Measurements from ENCODE around the gene PPP1R11.

Gene PPP1R11

GRCh38 chr6:30112402-30112994 is 45.5 kb downstream of the PPP1R11 start:
- Histone ChIP-seq H3K36me3 (ENCODE audit: control insufficient read depth in 1 of 2, insufficient read depth in 2 of 2, low read depth in 1 of 2, low read length in 2 of 2) (no peaks in the 10 kb centered on the region), H3K18ac (ENCODE audit: low read depth in 1 of 2, low read length in 2 of 2) (no peak overlapping the region), H3K14ac (ENCODE audit: low read length in 2 of 2) (no peak overlapping the region), H2BK15ac (ENCODE audit: low read depth, poor library complexity, severe bottlenecking) (no peak overlapping the region), H3K4ac (ENCODE audit: low read depth in 1 of 2, low read length in 2 of 2) (no peak overlapping the region), H4K91ac (ENCODE audit: low read length) (no peak overlapping the region), H3K23ac (ENCODE audit: low read length in 2 of 2) (no peak overlapping the region), H2BK5ac (ENCODE audit: low read depth, low read length, poor library complexity, severe bottlenecking) (no peak overlapping the region), H3K27ac (ENCODE audit: low read length, poor library complexity, severe bottlenecking) (no peak overlapping the region), H2BK12ac (ENCODE audit: low read length in 2 of 2) (no peak overlapping the region), H4K8ac (ENCODE audit: low read length) (no peak overlapping the region), H3K9me3 (ENCODE audit: control insufficient read depth, low read length) (no peaks in the 10 kb centered on the region), H3K4me3 (ENCODE audit: insufficient read depth in 1 of 2, low read depth in 1 of 2, low read length in 2 of 2) (no peak overlapping the region), H2AFZ (ENCODE audit: low read depth, low read length) (no peak overlapping the region), H3K4me2 (ENCODE audit: low read length, poor library complexity, severe bottlenecking) (no peak overlapping the region), H3K79me1 (replicated peaks; ENCODE audit: low read length, poor library complexity, severe bottlenecking) (no peaks in the 10 kb centered on the region), H2AK5ac (ENCODE audit: low read length, severe bottlenecking) (no peak overlapping the region), H3K4me1 (ENCODE audit: control insufficient read depth, insufficient read depth, low read depth, low read length) (peaks cover 1% of the 10 kb centered on the region), H3K9ac (ENCODE audit: low read length) (no peak overlapping the region), H3K27me3 (ENCODE audit: control insufficient read depth in 1 of 2, insufficient read depth in 1 of 2, low read length in 2 of 2) (peaks cover 45 to 58% of the 10 kb centered on the region in 2 experiments), H2BK120ac (ENCODE audit: low read depth, low read length) (no peak overlapping the region)
- WGBS = 78% methylated on average over 10 of the region's 10 CpGs
- DNase-seq = no peak

- Histone ChIP-seq H3K4me1 (ENCODE audit: control insufficient read depth, insufficient read depth, low read depth, low read length) (no peaks in the 10 kb centered on the region), H3K36me3 (ENCODE audit: control insufficient read depth in 1 of 2, insufficient read depth in 2 of 2, low read depth in 1 of 2, low read length in 2 of 2) (no peaks in the 10 kb centered on the region), H2AK5ac (ENCODE audit: low read length, severe bottlenecking) (no peak within 1 kb of the TSS), H3K9me3 (ENCODE audit: control insufficient read depth, low read length) (no peaks in the 10 kb centered on the region), H2BK15ac (ENCODE audit: low read depth, poor library complexity, severe bottlenecking) (no peak within 1 kb of the TSS), H2BK120ac (ENCODE audit: low read depth, low read length) (no peak within 1 kb of the TSS), H2AFZ (ENCODE audit: low read depth, low read length) (no peak within 1 kb of the TSS), H2BK5ac (ENCODE audit: low read depth, low read length, poor library complexity, severe bottlenecking) (no peak within 1 kb of the TSS), H4K91ac (ENCODE audit: low read length) (no peak within 1 kb of the TSS), H3K4me3 (ENCODE audit: insufficient read depth in 1 of 2, low read depth in 1 of 2, low read length in 2 of 2) (no peak within 1 kb of the TSS), H3K14ac (ENCODE audit: low read length in 2 of 2) (no peak within 1 kb of the TSS), H3K27me3 (ENCODE audit: control insufficient read depth in 1 of 2, insufficient read depth in 1 of 2, low read length in 2 of 2) (peaks cover 42 to 55% of the 10 kb centered on the region in 2 experiments), H3K18ac (ENCODE audit: low read depth in 1 of 2, low read length in 2 of 2) (no peak within 1 kb of the TSS), H3K27ac (ENCODE audit: low read length, poor library complexity, severe bottlenecking) (no peak within 1 kb of the TSS), H3K4ac (ENCODE audit: low read depth in 1 of 2, low read length in 2 of 2) (no peak within 1 kb of the TSS), H3K79me1 (replicated peaks; ENCODE audit: low read length, poor library complexity, severe bottlenecking) (no peaks in the 10 kb centered on the region), H2BK12ac (ENCODE audit: low read length in 2 of 2) (no peak within 1 kb of the TSS), H3K9ac (ENCODE audit: low read length) (no peak within 1 kb of the TSS), H3K23ac (ENCODE audit: low read length in 2 of 2) (no peak within 1 kb of the TSS), H3K4me2 (ENCODE audit: low read length, poor library complexity, severe bottlenecking) (no peak within 1 kb of the TSS), H4K8ac (ENCODE audit: low read length) (no peak within 1 kb of the TSS)
- DNase-seq = no peak
- WGBS = 61% methylated on average over 3 of the region's 3 CpGs
These were observed 46.2 kb downstream of the PPP1R11 start, which contains the start of gene TRIM31 for GRCh38 chr6:30113003-30113759. Gene TRIM31 (minus strand): TSS chr6:30113090. CDS start chr6:30112805, 285 bp downstream.

DNA sequence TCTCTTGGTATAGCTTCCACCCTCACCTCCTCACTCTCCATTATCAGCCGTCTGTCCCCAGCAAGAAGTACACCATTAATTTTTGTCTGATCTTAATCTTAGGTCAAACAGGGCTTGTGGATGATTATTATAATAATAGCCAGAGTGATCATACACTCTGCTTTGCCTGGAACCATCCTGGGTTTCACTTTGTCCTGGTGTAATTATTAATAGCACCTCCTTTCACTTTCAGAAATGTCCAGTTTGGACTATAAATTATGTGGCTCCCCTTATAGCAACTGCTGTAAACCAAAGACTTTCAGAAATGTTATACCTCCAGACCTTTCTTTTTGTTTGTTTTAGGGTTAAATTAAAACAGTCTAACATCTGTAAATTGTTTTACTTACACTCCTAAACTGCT is 46.8 kb downstream of the PPP1R11 start:
- Histone ChIP-seq H3K27me3 (ENCODE audit: control insufficient read depth in 1 of 2, insufficient read depth in 1 of 2, low read length in 2 of 2) (peaks cover 38 to 49% of the 10 kb centered on the region in 2 experiments), H3K4me2 (ENCODE audit: low read length, poor library complexity, severe bottlenecking) (no peak overlapping the region), H2BK5ac (ENCODE audit: low read depth, low read length, poor library complexity, severe bottlenecking) (no peak overlapping the region), H3K9ac (ENCODE audit: low read length) (no peak overlapping the region), H2AK5ac (ENCODE audit: low read length, severe bottlenecking) (no peak overlapping the region), H3K27ac (ENCODE audit: low read length, poor library complexity, severe bottlenecking) (no peak overlapping the region), H3K18ac (ENCODE audit: low read depth in 1 of 2, low read length in 2 of 2) (no peak overlapping the region), H3K4me1 (ENCODE audit: control insufficient read depth, insufficient read depth, low read depth, low read length) (peaks cover under 1% of the 10 kb centered on the region), H2BK120ac (ENCODE audit: low read depth, low read length) (no peak overlapping the region), H3K4me3 (ENCODE audit: insufficient read depth in 1 of 2, low read depth in 1 of 2, low read length in 2 of 2) (no peak overlapping the region), H4K91ac (ENCODE audit: low read length) (no peak overlapping the region), H3K23ac (ENCODE audit: low read length in 2 of 2) (no peak overlapping the region), H3K79me1 (replicated peaks; ENCODE audit: low read length, poor library complexity, severe bottlenecking) (no peaks in the 10 kb centered on the region), H2BK12ac (ENCODE audit: low read length in 2 of 2) (no peak overlapping the region), H3K4ac (ENCODE audit: low read depth in 1 of 2, low read length in 2 of 2) (no peak overlapping the region), H3K14ac (ENCODE audit: low read length in 2 of 2) (no peak overlapping the region), H2BK15ac (ENCODE audit: low read depth, poor library complexity, severe bottlenecking) (no peak overlapping the region), H3K9me3 (ENCODE audit: control insufficient read depth, low read length) (no peaks in the 10 kb centered on the region), H4K8ac (ENCODE audit: low read length) (no peak overlapping the region), H3K36me3 (ENCODE audit: control insufficient read depth in 1 of 2, insufficient read depth in 2 of 2, low read depth in 1 of 2, low read length in 2 of 2) (no peaks in the 10 kb centered on the region), H2AFZ (ENCODE audit: low read depth, low read length) (no peak overlapping the region)
- WGBS = no CpG with 5 or more reads among the region's 1 CpG
- DNase-seq = no peak

GRCh38 chr6:30116724-30117123 is 49.7 kb downstream of the PPP1R11 start:
- Histone ChIP-seq H3K4me1 (ENCODE audit: control insufficient read depth, insufficient read depth, low read depth, low read length) (peaks cover 1% of the 10 kb centered on the region), H2AFZ (ENCODE audit: low read depth, low read length) (no peak overlapping the region), H2BK5ac (ENCODE audit: low read depth, low read length, poor library complexity, severe bottlenecking) (no peak overlapping the region), H4K8ac (ENCODE audit: low read length) (no peak overlapping the region), H2BK12ac (ENCODE audit: low read length in 2 of 2) (no peak overlapping the region), H3K4ac (ENCODE audit: low read depth in 1 of 2, low read length in 2 of 2) (no peak overlapping the region), H3K9ac (ENCODE audit: low read length) (no peak overlapping the region), H2BK120ac (ENCODE audit: low read depth, low read length) (no peak overlapping the region), H3K27me3 (ENCODE audit: control insufficient read depth in 1 of 2, insufficient read depth in 1 of 2, low read length in 2 of 2) (peaks cover 26 to 27% of the 10 kb centered on the region in 2 experiments), H2BK15ac (ENCODE audit: low read depth, poor library complexity, severe bottlenecking) (no peak overlapping the region), H3K36me3 (ENCODE audit: control insufficient read depth in 1 of 2, insufficient read depth in 2 of 2, low read depth in 1 of 2, low read length in 2 of 2) (no peaks in the 10 kb centered on the region), H3K27ac (ENCODE audit: low read length, poor library complexity, severe bottlenecking) (no peak overlapping the region), H3K4me2 (ENCODE audit: low read length, poor library complexity, severe bottlenecking) (no peak overlapping the region), H3K9me3 (ENCODE audit: control insufficient read depth, low read length) (no peaks in the 10 kb centered on the region), H3K79me1 (replicated peaks; ENCODE audit: low read length, poor library complexity, severe bottlenecking) (no peaks in the 10 kb centered on the region), H3K18ac (ENCODE audit: low read depth in 1 of 2, low read length in 2 of 2) (no peak overlapping the region), H3K14ac (ENCODE audit: low read length in 2 of 2) (no peak overlapping the region), H4K91ac (ENCODE audit: low read length) (no peak overlapping the region), H3K23ac (ENCODE audit: low read length in 2 of 2) (no peak overlapping the region), H2AK5ac (ENCODE audit: low read length, severe bottlenecking) (no peak overlapping the region), H3K4me3 (ENCODE audit: insufficient read depth in 1 of 2, low read depth in 1 of 2, low read length in 2 of 2) (no peak overlapping the region)
- DNase-seq = no peak
- 90% methylated on average over 4 of the region's 6 CpGs for WGBS
